HG02798 (cell line): Measurements from ENCODE around the gene CASZ1.

Experiments
- ATAC-seq: cut with Tn5 transposase; IDR thresholded peaks from one replicate; pipeline ENCODE4 v1.9.1; 2021; ENCODE audit warnings: mild to moderate bottlenecking; ENCODE audit not compliant: unreplicated experiment, poor library complexity

CASZ1 gene

GRCh38 chr1:10647414-10648170, 148.9 kb downstream of the CASZ1 start:
- ATAC-seq, result no peak

- no peak for ATAC-seq
Measured at GRCh38 chr1:10646347-10646861, 150.0 kb downstream of the CASZ1 start.

GRCh38 chr1:10644307-10645128, 151.9 kb downstream of the CASZ1 start:
- no peak for ATAC-seq

GRCh38 chr1:10643607-10644306, 152.7 kb downstream of the CASZ1 start:
- no peak for ATAC-seq

- no peak for ATAC-seq
Measured at GRCh38 chr1:10642403-10643080, 153.9 kb downstream of the CASZ1 start.

GRCh38 chr1:10641976-10642375, 154.5 kb downstream of the CASZ1 start:
- no peak for ATAC-seq

GRCh38 chr1:10640843-10641553, 155.4 kb downstream of the CASZ1 start:
- ATAC-seq, result no peak

- no peak for ATAC-seq
Measured at GRCh38 chr1:10639775-10640578, 156.5 kb downstream of the CASZ1 start.

- no peak for ATAC-seq
Measured at GRCh38 chr1:10639011-10639774, 157.3 kb downstream of the CASZ1 start.

GRCh38 chr1:10638559-10639005, 157.9 kb downstream of the CASZ1 start:
- ATAC-seq, result no peak

- no peak for ATAC-seq
Measured at GRCh38 chr1:10637834-10638558, 158.4 kb downstream of the CASZ1 start.

GRCh38 chr1:10637400-10637799, 159.0 kb downstream of the CASZ1 start:
- ATAC-seq, result no peak

GRCh38 chr1:10635992-10636391, 160.5 kb downstream of the CASZ1 start:
- ATAC-seq, result no peak

GRCh38 chr1:10635085-10635896, 161.2 kb downstream of the CASZ1 start:
- ATAC-seq, result no peak

- ATAC-seq, result no peak
Measured at GRCh38 chr1:10634428-10635084, 161.9 kb downstream of the CASZ1 start.

- ATAC-seq, result no peak
Measured at GRCh38 chr1:10634075-10634427, 162.4 kb downstream of the CASZ1 start.
